ENCODE measurements around the gene C8B.

Gene C8B

GRCh38 chr1:56905667-56906066 is 60.1 kb downstream of the C8B start:
- in situ Hi-C loops (cut with MboI; ENCODE audit: low sequenced_read_pairs) = no loop called here

GRCh38 chr1:56904663-56905397 is 61.0 kb downstream of the C8B start:
- in situ Hi-C loops (cut with MboI; ENCODE audit: low sequenced_read_pairs) = no loop called here

DNA sequence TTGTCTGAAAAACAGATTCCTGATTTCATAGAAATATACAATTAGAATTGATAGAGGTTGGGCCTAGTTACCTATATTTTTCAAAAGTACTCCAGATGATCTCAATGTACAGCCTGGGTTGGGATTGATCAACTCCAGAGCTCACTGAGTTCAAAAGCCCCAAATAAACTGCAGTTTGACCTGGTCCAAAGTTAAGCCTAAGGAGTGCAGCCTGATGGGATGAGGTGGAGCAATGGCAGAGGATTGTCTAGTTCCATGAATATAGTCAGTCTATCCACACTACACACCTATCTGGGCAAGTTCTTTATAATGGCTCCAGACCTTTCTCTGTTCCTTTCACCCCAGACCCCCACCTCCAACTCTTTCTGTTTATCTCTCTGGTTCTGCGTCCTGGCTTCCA is 62.0 kb downstream of the C8B start:
- in situ Hi-C loops (cut with MboI; ENCODE audit: low sequenced_read_pairs) = no loop called here

DNA sequence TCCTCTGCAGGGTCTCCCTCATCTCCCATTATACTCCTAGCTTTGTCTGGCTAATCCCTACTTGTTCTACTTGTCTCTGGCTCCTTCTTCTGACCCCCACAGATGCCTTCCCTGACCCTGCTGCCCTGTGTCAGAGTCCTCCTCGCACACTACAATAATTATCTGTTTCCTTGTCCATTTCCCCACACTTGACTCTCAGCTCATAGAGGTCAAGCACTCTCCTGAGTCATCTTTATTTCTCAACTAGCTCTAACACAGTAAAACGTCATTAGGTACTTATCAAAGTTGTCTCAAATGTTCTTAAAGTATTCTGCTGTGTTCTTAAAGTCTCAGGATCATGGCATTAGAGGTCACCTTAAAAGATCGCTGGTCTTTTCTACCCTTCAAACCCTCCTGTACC is 64.1 kb downstream of the C8B start:
- in situ Hi-C loops (cut with MboI; ENCODE audit: low sequenced_read_pairs) = no loop called here

GRCh38 chr1:56898879-56899278 is 66.9 kb downstream of the C8B start:
- in situ Hi-C loops (cut with MboI; ENCODE audit: low sequenced_read_pairs) = no loop called here

DNA sequence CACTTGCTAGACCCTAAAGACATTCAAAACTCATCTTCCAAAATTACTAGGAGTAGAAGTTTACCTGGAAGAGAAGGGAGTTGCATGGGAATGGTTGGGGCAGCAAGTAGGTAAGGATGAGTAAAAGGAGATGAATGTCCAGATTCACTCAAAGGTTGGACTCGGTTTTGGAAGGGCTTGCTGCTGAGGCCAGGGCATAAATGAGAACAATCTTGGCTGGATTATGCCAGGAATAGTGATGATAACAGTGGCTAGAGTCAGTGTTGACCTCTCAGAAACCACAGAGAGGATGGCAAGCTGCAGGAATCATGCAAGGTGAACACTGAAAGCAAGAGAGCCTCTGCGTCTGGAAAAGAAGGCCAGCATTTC is 67.8 kb downstream of the C8B start:
- in situ Hi-C loops (cut with MboI; ENCODE audit: low sequenced_read_pairs) = no loop called here

DNA sequence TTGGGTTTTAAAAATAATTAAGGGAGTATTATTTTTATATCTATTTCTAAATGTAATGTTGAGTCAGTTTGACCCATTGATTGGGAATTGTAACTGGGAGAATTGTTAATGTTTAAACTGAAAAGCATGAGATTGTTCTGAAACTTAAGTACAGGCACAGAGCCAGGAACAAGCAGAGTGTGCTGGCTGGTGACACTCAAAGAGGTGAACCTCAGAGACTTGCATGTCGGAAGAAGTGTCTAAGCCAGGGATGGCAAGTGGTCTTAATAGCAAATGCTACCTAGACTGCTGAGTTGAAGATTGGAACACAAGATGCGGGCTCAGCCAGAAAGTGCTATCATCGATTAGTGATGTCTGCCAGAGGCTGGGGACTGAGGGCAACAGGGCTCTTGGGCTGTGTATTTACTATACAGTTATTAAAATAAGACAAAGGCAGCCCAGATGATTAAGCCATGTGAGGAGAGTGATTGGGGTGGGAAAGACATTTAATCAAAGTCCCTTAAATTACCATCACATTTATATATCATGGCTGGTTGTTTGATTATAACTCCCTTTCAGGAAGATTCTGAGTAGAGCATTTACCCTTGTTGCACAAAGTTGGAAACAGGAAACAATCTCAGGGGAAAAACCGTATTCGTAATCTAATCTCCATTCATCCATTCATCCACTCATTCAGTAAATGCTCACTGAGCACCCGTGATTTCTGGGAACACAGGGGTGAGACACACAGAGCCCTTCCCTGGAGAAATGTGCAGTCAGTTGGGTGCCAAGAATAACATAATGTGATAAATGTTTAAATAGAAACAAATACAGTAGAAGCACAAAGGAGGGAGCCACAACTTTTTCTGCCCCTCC is 68.4 kb downstream of the C8B start:
- in situ Hi-C loops (cut with MboI; ENCODE audit: low sequenced_read_pairs) = no loop called here

GRCh38 chr1:56894014-56894413 is 71.8 kb downstream of the C8B start:
- in situ Hi-C loops (cut with MboI; ENCODE audit: low sequenced_read_pairs) = no loop called here

- in situ Hi-C loops (cut with MboI; ENCODE audit: low sequenced_read_pairs) = no loop called here
Measured at GRCh38 chr1:56890229-56890628, 75.6 kb downstream of the C8B start.

DNA sequence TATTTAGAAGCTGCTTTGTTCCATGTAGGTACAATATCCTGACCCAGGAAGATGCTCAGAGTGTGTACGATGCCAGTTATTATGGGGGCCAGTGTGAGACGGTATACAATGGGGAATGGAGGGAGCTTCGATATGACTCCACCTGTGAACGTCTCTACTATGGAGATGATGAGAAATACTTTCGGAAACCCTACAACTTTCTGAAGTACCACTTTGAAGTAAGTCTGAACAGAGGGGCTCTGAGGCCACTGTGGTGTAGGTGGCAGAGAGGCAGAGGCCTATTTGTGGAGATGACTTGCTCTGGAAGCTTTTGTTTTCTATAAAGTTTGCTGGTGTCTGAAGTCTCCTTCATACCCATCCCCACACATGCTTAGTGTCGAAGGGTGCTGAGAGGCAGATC is 84.4 kb downstream of the C8B start:
- in situ Hi-C loops (cut with MboI; ENCODE audit: low sequenced_read_pairs) = no loop called here

DNA sequence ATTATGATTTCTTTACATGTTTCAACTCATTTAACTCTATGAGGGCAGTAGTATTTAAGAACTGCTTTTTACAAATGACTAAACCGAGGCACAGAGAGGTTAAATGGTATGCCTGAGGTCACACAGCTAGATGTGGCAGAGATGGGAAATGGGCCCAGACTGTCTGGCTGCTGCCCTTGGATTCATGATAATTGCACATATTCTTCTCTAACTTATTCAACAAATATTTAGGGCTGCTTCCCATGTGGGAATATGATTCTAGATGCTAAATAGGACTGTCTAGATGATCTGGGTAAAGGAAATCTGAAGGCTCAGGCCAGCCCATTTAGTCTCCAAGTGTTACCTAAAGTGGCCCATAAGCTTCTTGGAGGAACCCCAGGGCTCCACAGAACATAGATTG is 85.0 kb downstream of the C8B start:
- in situ Hi-C loops (cut with MboI; ENCODE audit: low sequenced_read_pairs) = no loop called here

Measured in hTERT RPE-1 (cell line).